H1 (cell line): ENCODE results near the gene TVP23A. TPM values are rescaled to one million over a fixed set of nuclear protein-coding genes. Genes with fewer than 3 reads are reported as not detected.

Source experiments
- CTCF ChIA-PET: fragments of 300-600 bp; sonication (Branson Sonifier 250); formaldehyde crosslinking; loops from one replicate; lab custom pipeline; 2021; ENCODE audit not compliant: partially characterized antibody; lab: Charles Lee
- POLR2A ChIA-PET: fragments of 300-600 bp; sonication (Branson Sonifier 250); formaldehyde crosslinking; loops from one replicate; lab custom pipeline; 2021; ENCODE audit warnings: inconsistent platforms; ENCODE audit not compliant: partially characterized antibody; lab: Charles Lee
- DNase-seq, 2 experiments: peaks; one replicate each; pipeline versions ENCODE4 v3.0.0 to v3.0.0-alpha.2; 2010 to 2022; ENCODE audit warnings: low spot score in 2 of 2, low read depth in 1 of 2, mixed read lengths in 1 of 2
- FAIRE-seq: peaks from 2 replicates; lab custom pipeline; 2011; peaks lifted over from hg19 to GRCh38; lab: Jason Lieb, UNC
- H2AFZ ChIP-seq: 2 replicates; pipeline ENCODE4 v1.8.1; 2012; ENCODE audit warnings: low read length, inconsistent platforms
- H2AK5ac ChIP-seq: 2 replicates; pipeline ENCODE4 v1.6.1; 2013; ENCODE audit warnings: low read depth, low read length
- H2BK120ac ChIP-seq: replicated peaks from 2 replicates; pipeline ENCODE3; 2013; ENCODE audit warnings: low read depth, low read length, inconsistent platforms
- H2BK12ac ChIP-seq: 2 replicates; pipeline ENCODE4 v1.6.1; 2013; ENCODE audit warnings: low read depth, low read length
- H2BK15ac ChIP-seq: 2 replicates; pipeline ENCODE4 v1.6.1; 2013; ENCODE audit warnings: low read length
- H2BK20ac ChIP-seq: 2 replicates; pipeline ENCODE4 v1.6.1; 2013; ENCODE audit warnings: low read length
- H2BK5ac ChIP-seq: 2 replicates; pipeline ENCODE4 v1.6.1; 2013; ENCODE audit warnings: low read depth, low read length
- H3K14ac ChIP-seq: 2 replicates; pipeline ENCODE4 v1.6.1; 2013; ENCODE audit warnings: inconsistent platforms; ENCODE audit not compliant: insufficient read length
- H3K18ac ChIP-seq: 2 replicates; pipeline ENCODE4 v1.6.1; 2013; ENCODE audit warnings: low read length; ENCODE audit errors: extremely low read depth
- H3K23ac ChIP-seq: 2 replicates; pipeline ENCODE4 v1.6.1; 2013; ENCODE audit warnings: inconsistent platforms; ENCODE audit not compliant: insufficient read length
- H3K23me2 ChIP-seq: 2 replicates; pipeline ENCODE4 v1.6.1; 2013; ENCODE audit warnings: low read depth, low read length
- H3K27ac ChIP-seq: 2 replicates; pipeline ENCODE4 v1.6.1; 2011; ENCODE audit warnings: low read depth, low read length, inconsistent platforms
- H3K27me3 ChIP-seq, 4 experiments: replicated peaks in 1 of 4; 1 replicate in 1 of 4; 2 replicates in 3 of 4; pipeline versions ENCODE4 v1.6.1 to v1.8.1; 2011 to 2013; ENCODE audit warnings: low read length in 3 of 4, mild to moderate bottlenecking in 3 of 4, inconsistent platforms in 2 of 4, mixed read lengths in 2 of 4, moderate library complexity in 1 of 4; ENCODE audit not compliant: control insufficient read depth in 3 of 4, insufficient read depth in 3 of 4; ENCODE audit errors: extremely low read depth in 1 of 4
- H3K36me3 ChIP-seq, 4 experiments: 2 replicates each; pipeline versions ENCODE4 v1.6.1 to v1.8.1; 2011 to 2013; ENCODE audit warnings: mild to moderate bottlenecking in 4 of 4, low read length in 3 of 4, moderate library complexity in 2 of 4, control low read depth in 1 of 4, inconsistent platforms in 1 of 4; ENCODE audit not compliant: insufficient read depth in 4 of 4, control insufficient read depth in 2 of 4
- H3K4ac ChIP-seq: replicated peaks from 2 replicates; pipeline ENCODE3; 2013; ENCODE audit warnings: low read length, low read depth, mixed read lengths, inconsistent platforms; ENCODE audit not compliant: insufficient read length
- H3K4me1 ChIP-seq, 4 experiments: replicated peaks in 1 of 4; 1 replicate in 1 of 4; 2 replicates in 3 of 4; pipeline versions ENCODE4 v1.6.1 to v1.8.1; 2011 to 2013; ENCODE audit warnings: low read length in 3 of 4, inconsistent platforms in 2 of 4, mixed read lengths in 1 of 4; ENCODE audit not compliant: insufficient read depth in 4 of 4, control insufficient read depth in 3 of 4
- H3K4me2 ChIP-seq, 2 experiments: 2 replicates each; pipeline versions ENCODE4 v1.6.1 to v1.8.1; 2011 to 2013; ENCODE audit warnings: low read depth in 2 of 2, low read length in 2 of 2, control low read depth in 1 of 2, inconsistent platforms in 1 of 2, mild to moderate bottlenecking in 1 of 2; ENCODE audit not compliant: insufficient read depth in 1 of 2
- H3K4me3 ChIP-seq, 4 experiments: fragments of 200-600, 300-600 bp in 1 of 4; sonication (generic), shearing (Covaris generic), sonication (Bioruptor Twin) in 1 of 4; 2 replicates each; pipeline versions ENCODE4 v1.5.1 to v1.8.1; 2011 to 2016; ENCODE audit warnings: low read length in 4 of 4, low read depth in 3 of 4, control low read depth in 2 of 4, inconsistent platforms in 2 of 4, mild to moderate bottlenecking in 2 of 4, mixed read lengths in 1 of 4, moderate library complexity in 1 of 4; ENCODE audit not compliant: insufficient read depth in 2 of 4; ENCODE audit errors: extremely low read depth in 1 of 4
- H3K56ac ChIP-seq: replicated peaks from 2 replicates; pipeline ENCODE3; 2013; ENCODE audit warnings: low read depth, mild to moderate bottlenecking, mixed read lengths, low read length, inconsistent platforms; ENCODE audit not compliant: insufficient read length
- H3K79me1 ChIP-seq: 2 replicates; pipeline ENCODE4 v1.6.1; 2013; ENCODE audit warnings: low read depth, low read length, control low read depth
- H3K79me2 ChIP-seq, 2 experiments: 2 replicates each; pipeline versions ENCODE4 v1.6.1 to v1.8.1; 2012 to 2013; ENCODE audit warnings: low read length in 2 of 2, mild to moderate bottlenecking in 2 of 2, inconsistent platforms in 1 of 2; ENCODE audit not compliant: insufficient read depth in 2 of 2, control insufficient read depth in 1 of 2
- H3K9ac ChIP-seq, 4 experiments: replicated peaks in 1 of 4; 1 replicate in 1 of 4; 2 replicates in 3 of 4; pipeline versions ENCODE4 v1.6.1 to v1.8.1; 2011 to 2013; ENCODE audit warnings: low read depth in 3 of 4, low read length in 3 of 4, control low read depth in 2 of 4, mild to moderate bottlenecking in 2 of 4, moderate library complexity in 2 of 4, inconsistent platforms in 1 of 4; ENCODE audit errors: extremely low read depth in 1 of 4
- H3K9me3 ChIP-seq, 2 experiments: 2 replicates each; pipeline versions ENCODE4 v1.6.1 to v1.8.1; 2012 to 2013; ENCODE audit warnings: mild to moderate bottlenecking in 2 of 2, moderate library complexity in 2 of 2, control low read depth in 1 of 2, inconsistent platforms in 1 of 2, low read depth in 1 of 2, low read length in 1 of 2, mixed read lengths in 1 of 2; ENCODE audit not compliant: insufficient read depth in 2 of 2
- H4K20me1 ChIP-seq, 2 experiments: replicated peaks in 1 of 2; 2 replicates each; pipeline versions ENCODE3 to v1.8.1; 2011 to 2013; ENCODE audit warnings: inconsistent platforms in 2 of 2, low read length in 2 of 2, mild to moderate bottlenecking in 1 of 2; ENCODE audit not compliant: insufficient read depth in 2 of 2, control insufficient read depth in 1 of 2
- H4K5ac ChIP-seq: 2 replicates; pipeline ENCODE4 v1.6.1; 2013; ENCODE audit warnings: low read length, low read depth, mixed read lengths, inconsistent platforms; ENCODE audit not compliant: insufficient read length
- H4K8ac ChIP-seq: 2 replicates; pipeline ENCODE4 v1.8.0; 2013; ENCODE audit warnings: mild to moderate bottlenecking, moderate library complexity, low read length, inconsistent platforms; ENCODE audit not compliant: insufficient read depth; ENCODE audit errors: extremely low read depth
- H4K91ac ChIP-seq: replicated peaks from 2 replicates; pipeline ENCODE3; 2013; ENCODE audit warnings: low read length, mixed read lengths, inconsistent platforms; ENCODE audit not compliant: insufficient read length
- CBX5 ChIP-seq: fragments of 300-800, 300-1000 bp; sonication (generic); IDR thresholded peaks from 2 replicates; pipeline ENCODE4 v1.7.1; 2016; ENCODE audit warnings: antibody characterized with exemption, low read length, low read depth
- CEBPB ChIP-seq: IDR thresholded peaks from 2 replicates; pipeline ENCODE4 v1.6.1; 2012; ENCODE audit warnings: low read depth, low read length
- CREB1 ChIP-seq: IDR thresholded peaks from 2 replicates; pipeline ENCODE4 v1.6.1; 2012; ENCODE audit warnings: inconsistent platforms
- CTBP2 ChIP-seq: IDR thresholded peaks from 2 replicates; pipeline ENCODE4 v1.7.0; 2011; ENCODE audit warnings: borderline replicate concordance, mild to moderate bottlenecking, moderate library complexity, mixed read lengths, low read length; ENCODE audit not compliant: insufficient read depth, insufficient read length
- JUND ChIP-seq: IDR thresholded peaks from 2 replicates; pipeline ENCODE4 v1.6.1; 2011; ENCODE audit warnings: mild to moderate bottlenecking, improper control_type of control experiment, low read length
- KDM4A ChIP-seq: IDR thresholded peaks from one replicate; pipeline ENCODE4 v1.7.1; 2012; ENCODE audit warnings: low read depth, mild to moderate bottlenecking, moderate library complexity, low read length, inconsistent platforms; ENCODE audit not compliant: severe bottlenecking
- KDM5A ChIP-seq: fragments of 200-600 bp; IDR thresholded peaks from 2 replicates; pipeline ENCODE4 v1.7.1; 2012; ENCODE audit warnings: mild to moderate bottlenecking, low read length, inconsistent platforms, mixed read lengths
- MAX ChIP-seq: IDR thresholded peaks from 2 replicates; pipeline ENCODE4 v1.6.1; 2012; ENCODE audit warnings: inconsistent platforms
- SAP30 ChIP-seq: fragments of 300-600 bp; sonication (generic); IDR thresholded peaks from 2 replicates; pipeline ENCODE4 v1.7.1; 2012; ENCODE audit warnings: low read length, moderate library complexity, mild to moderate bottlenecking, inconsistent platforms; ENCODE audit not compliant: insufficient read depth, insufficient replicate concordance
- TAF7 ChIP-seq: optimal IDR thresholded peaks from 2 replicates; pipeline ENCODE3; 2011; ENCODE audit warnings: low read depth, mild to moderate bottlenecking, inconsistent platforms, low read length, moderate library complexity, borderline replicate concordance
- WGBS, 2 experiments: shearing (Covaris generic) in 1 of 2; methylation state at CpG; one replicate each; pipeline versions ENCODE4 v1.1.6 to v1.1.7; 2013 to 2015; ENCODE audit warnings: low lambda C conversion rate in 2 of 2, mixed read lengths in 2 of 2, inconsistent platforms in 1 of 2, low coverage in 1 of 2, missing lambda C conversion rate in 1 of 2; ENCODE audit not compliant: insufficient replicate concordance in 2 of 2, insufficient coverage in 1 of 2, insufficient read length in 1 of 2; ENCODE audit errors: extremely low coverage in 1 of 2, missing lambda C conversion rate in 1 of 2; 5-methylcytosine and 5-hydroxymethylcytosine counted together
- polyA plus RNA-seq, 7 experiments: library from polyadenylated mRNA; depleted of rRNA in 3 of 7; stranded (reverse) in 5 of 7; unstranded in 2 of 7; fragments of >200 nt in 5 of 7; fragments of 200-250 nt in 2 of 7; gene quantifications; 1 replicate in 5 of 7; 2 replicates in 1 of 7; 4 replicates in 1 of 7; pipeline versions ENCODE4 v1.2.1 to v1.2.3, GENCODE V29; 2011 to 2013; ENCODE audit warnings: missing spikeins in 2 of 7, mixed read lengths in 2 of 7
- total RNA-seq: library from RNA; stranded (reverse); fragmentation: NEBNext Ultra II Directional; extraction: Animal tissue kit (Norgen Biotek cat#: 25700); gene quantifications from 2 replicates; pipeline ENCODE4 v1.2.1, GENCODE V29; 2021
- TF ChIP-seq, protein P1 (sequence below), 3 experiments: IDR thresholded peaks; 1 replicate in 2 of 3; 2 replicates in 1 of 3; pipeline versions ENCODE4 v1.5.1 to v1.6.1; 2011; ENCODE audit warnings: low read length in 3 of 3, mild to moderate bottlenecking in 3 of 3, inconsistent platforms in 2 of 3, low read depth in 1 of 3, moderate library complexity in 1 of 3; ENCODE audit not compliant: insufficient read depth in 1 of 3; ENCODE audit errors: control extremely low read depth in 1 of 3

Gene TVP23A
- total and polyA plus RNA-seq, 2 of the 8 experiments (the other 6 are each of a cell fraction or from before 2014, with no cell fraction given): 2.2 to 3.1 TPM

- H3K9me3 ChIP-seq: no peaks in the 10 kb centered on the region
- H3K4ac ChIP-seq: no peak overlapping the region
- no peak overlapping the region for H2BK12ac ChIP-seq
- no peak overlapping the region; the same call in 1 of the 2 replicates for H3K18ac ChIP-seq
- peaks cover 0 to 6% (median 0%) of the 10 kb centered on the region in 4 experiments; a peak in 1 of 8 replicates for H3K36me3 ChIP-seq
- H3K23ac ChIP-seq: no peak overlapping the region
- H3K27ac ChIP-seq: no peak overlapping the region
- H3K27me3 ChIP-seq: no peaks in the 10 kb centered on the region
- ChIA-PET POLR2A (interaction anchor here (0.8 to 1.3 kb wide), 4 partner anchors 80 to 228 kb away, joined by 3 to 4 read pairs (median 3); no protein-coding TSS in a partner anchor), CTCF (interaction anchor here (0.6 to 3.0 kb wide), 4 partner anchors 22 to 229 kb away, joined by 3 to 12 read pairs (median 6); no protein-coding TSS in a partner anchor)
- no peak overlapping the region for H3K14ac ChIP-seq
- peak overlapping the region in 2 of 4 experiments; percentile 58 to 85; a peak in 1 of 7 replicates for H3K9ac ChIP-seq
- 36% methylated on average over 5 of the region's 5 CpGs; no CpG with 5 or more reads in 1 of the 2 experiments for WGBS, 2 experiments
- H2AFZ ChIP-seq: peak overlapping the region; percentile 83
- H3K23me2 ChIP-seq: peaks cover 4% of the 10 kb centered on the region; the same call in 1 of the 2 replicates
- no peak overlapping the region for H2AK5ac ChIP-seq
- no peak overlapping the region for H2BK120ac ChIP-seq
- H3K56ac ChIP-seq: peak overlapping the region; percentile 53
- no peak for FAIRE-seq
- H2BK15ac ChIP-seq: no peak overlapping the region
- H2BK5ac ChIP-seq: no peak overlapping the region
- no peaks in the 10 kb centered on the region for H3K79me1 ChIP-seq
- peak overlapping the region; percentile 54 to 81 (median 73) for H3K4me3 ChIP-seq
- H3K4me2 ChIP-seq: peak overlapping the region; percentile 68 to 85
- H3K79me2 ChIP-seq: no peaks in the 10 kb centered on the region
- no peaks in the 10 kb centered on the region for H4K20me1 ChIP-seq
- no peak overlapping the region for H2BK20ac ChIP-seq
- peak overlapping the region; percentile 73 for H4K91ac ChIP-seq
- H3K4me1 ChIP-seq: peaks cover 0 to 4% (median 2%) of the 10 kb centered on the region in 4 experiments; a peak in 5 of 7 replicates
- H4K5ac ChIP-seq: no peak overlapping the region
- H4K8ac ChIP-seq: no peak overlapping the region
- DNase-seq: no peak
- no peak for TF ChIP-seq CREB1
- TF ChIP-seq CBX5: no peak
- TF ChIP-seq TAF7: no peak
- no peak for TF ChIP-seq MAX
- TF ChIP-seq, protein P1, sequence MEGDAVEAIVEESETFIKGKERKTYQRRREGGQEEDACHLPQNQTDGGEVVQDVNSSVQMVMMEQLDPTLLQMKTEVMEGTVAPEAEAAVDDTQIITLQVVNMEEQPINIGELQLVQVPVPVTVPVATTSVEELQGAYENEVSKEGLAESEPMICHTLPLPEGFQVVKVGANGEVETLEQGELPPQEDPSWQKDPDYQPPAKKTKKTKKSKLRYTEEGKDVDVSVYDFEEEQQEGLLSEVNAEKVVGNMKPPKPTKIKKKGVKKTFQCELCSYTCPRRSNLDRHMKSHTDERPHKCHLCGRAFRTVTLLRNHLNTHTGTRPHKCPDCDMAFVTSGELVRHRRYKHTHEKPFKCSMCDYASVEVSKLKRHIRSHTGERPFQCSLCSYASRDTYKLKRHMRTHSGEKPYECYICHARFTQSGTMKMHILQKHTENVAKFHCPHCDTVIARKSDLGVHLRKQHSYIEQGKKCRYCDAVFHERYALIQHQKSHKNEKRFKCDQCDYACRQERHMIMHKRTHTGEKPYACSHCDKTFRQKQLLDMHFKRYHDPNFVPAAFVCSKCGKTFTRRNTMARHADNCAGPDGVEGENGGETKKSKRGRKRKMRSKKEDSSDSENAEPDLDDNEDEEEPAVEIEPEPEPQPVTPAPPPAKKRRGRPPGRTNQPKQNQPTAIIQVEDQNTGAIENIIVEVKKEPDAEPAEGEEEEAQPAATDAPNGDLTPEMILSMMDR (IDR thresholded peaks at IDR 0.05; ENCODE audit: control extremely low read depth in 1 of 3, insufficient read depth in 1 of 3, low read depth in 1 of 3, low read length in 3 of 3): no peak
- TF ChIP-seq KDM5A: no peak
- no peak for TF ChIP-seq KDM4A
- TF ChIP-seq JUND: no peak
- TF ChIP-seq CEBPB: no peak
- TF ChIP-seq CTBP2: no peak
- TF ChIP-seq SAP30: no peak
Measured at GRCh38 chr16:10743227-10743609, 75.4 kb downstream of the TVP23A start.
